DOHH2 (cell line): ENCODE data around the gene ZRANB1.

Source experiments
- H3F3A ChIP-seq: fragments of 200-600 bp; sonication (generic), shearing (Covaris generic); 2 replicates; pipeline ENCODE4 v1.6.0; 2016; ENCODE audit warnings: antibody characterized with exemption, mild to moderate bottlenecking; ENCODE audit not compliant: control insufficient read depth, insufficient read depth
- H3K27ac ChIP-seq: fragments of 200-600 bp; sonication (generic); 2 replicates; pipeline ENCODE4 v1.5.1; 2014; ENCODE audit warnings: low read depth, mild to moderate bottlenecking, low read length, moderate library complexity
- H3K27me3 ChIP-seq: fragments of 200-600 bp; sonication (generic); 2 replicates; pipeline ENCODE4 v1.6.1; 2014; ENCODE audit warnings: mild to moderate bottlenecking, low read length, mixed read lengths; ENCODE audit not compliant: control insufficient read depth
- H3K36me3 ChIP-seq: fragments of 200-600 bp; sonication (generic); 2 replicates; pipeline ENCODE4 v1.6.1; 2014; ENCODE audit warnings: mild to moderate bottlenecking, low read length, moderate library complexity, mixed read lengths; ENCODE audit not compliant: control insufficient read depth
- H3K4me1 ChIP-seq: fragments of 200-600 bp; sonication (generic); 2 replicates; pipeline ENCODE4 v1.6.1; 2014; ENCODE audit warnings: mild to moderate bottlenecking, low read length, mixed read lengths; ENCODE audit not compliant: control insufficient read depth
- H3K4me2 ChIP-seq: fragments of 200-600 bp; sonication (generic); 2 replicates; pipeline ENCODE4 v1.6.0; 2014; ENCODE audit warnings: mild to moderate bottlenecking, low read length, moderate library complexity
- H3K4me3 ChIP-seq: fragments of 200-600 bp; sonication (generic); 2 replicates; pipeline ENCODE4 v1.5.1; 2014; ENCODE audit warnings: mild to moderate bottlenecking, low read length, mixed read lengths
- H3K79me2 ChIP-seq: fragments of 200-600 bp; sonication (generic); 2 replicates; pipeline ENCODE4 v1.6.1; 2014; ENCODE audit warnings: mild to moderate bottlenecking, low read length, mixed read lengths; ENCODE audit not compliant: control insufficient read depth
- H3K9me2 ChIP-seq: fragments of 200-600 bp; sonication (generic); replicated peaks from 2 replicates; pipeline ENCODE4 v1.6.1; 2014; ENCODE audit warnings: mild to moderate bottlenecking, low read length, mixed read lengths; ENCODE audit not compliant: control insufficient read depth
- H3K9me3 ChIP-seq: fragments of 200-600 bp; sonication (generic); 2 replicates; pipeline ENCODE4 v1.6.1; 2014; ENCODE audit warnings: antibody characterized with exemption, low read length, mixed read lengths; ENCODE audit not compliant: control insufficient read depth, insufficient read depth
- H4K20me1 ChIP-seq: fragments of 200-600 bp; sonication (generic); 2 replicates; pipeline ENCODE4 v1.6.0; 2014; ENCODE audit warnings: low read depth, mild to moderate bottlenecking, antibody characterized with exemption, low read length, moderate library complexity; ENCODE audit not compliant: control insufficient read depth, insufficient read depth
- CTCF ChIP-seq: fragments of 200-600 bp; sonication (generic); IDR thresholded peaks from one replicate; pipeline ENCODE4 v1.5.1; 2014; ENCODE audit warnings: antibody characterized with exemption, mild to moderate bottlenecking, low read depth, low read length; ENCODE audit not compliant: poor library complexity, severe bottlenecking
- EZH2phosphoT487 ChIP-seq: fragments of 200-600 bp; sonication (generic); IDR thresholded peaks from 2 replicates; pipeline ENCODE4 v1.6.1; 2017; ENCODE audit warnings: borderline replicate concordance, mild to moderate bottlenecking, antibody characterized with exemption, low read length, moderate library complexity, mixed read lengths

The ZRANB1 gene

DNA sequence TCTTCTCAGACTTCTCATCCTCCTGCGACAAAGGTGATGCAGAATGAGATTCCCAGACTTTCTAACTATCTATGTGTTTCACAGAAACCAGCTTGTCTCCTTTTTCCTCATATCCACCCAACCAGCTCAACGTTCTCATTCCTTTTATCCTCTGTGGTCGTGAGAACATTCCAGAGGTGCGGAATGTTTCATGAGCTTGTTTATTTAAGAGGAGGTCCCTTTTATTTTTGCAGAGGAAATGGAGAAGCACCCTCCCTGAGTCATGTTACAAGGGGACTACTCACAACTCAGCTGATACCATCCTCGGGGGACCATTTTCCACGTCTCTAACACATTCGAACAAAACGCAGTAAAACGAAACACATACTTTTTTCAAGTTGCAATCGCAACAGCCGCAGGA is 93.2 kb downstream of the ZRANB1 start:
- no peak overlapping the region for H3K4me3 ChIP-seq
- H3K79me2 ChIP-seq: no peaks in the 10 kb centered on the region
- no peaks in the 10 kb centered on the region for H3K27me3 ChIP-seq
- TF ChIP-seq CTCF (no peak), EZH2phosphoT487 (no peak)
- H3K4me1 ChIP-seq: no peaks in the 10 kb centered on the region
- no peaks in the 10 kb centered on the region for H3K9me2 ChIP-seq
- no peak overlapping the region for H3K4me2 ChIP-seq
- H3K9me3 ChIP-seq: no peaks in the 10 kb centered on the region
- H3F3A ChIP-seq: no peaks in the 10 kb centered on the region
- H3K27ac ChIP-seq: no peak overlapping the region
- no peaks in the 10 kb centered on the region for H4K20me1 ChIP-seq
- no peaks in the 10 kb centered on the region; the same call in 1 of the 2 replicates for H3K36me3 ChIP-seq

DNA sequence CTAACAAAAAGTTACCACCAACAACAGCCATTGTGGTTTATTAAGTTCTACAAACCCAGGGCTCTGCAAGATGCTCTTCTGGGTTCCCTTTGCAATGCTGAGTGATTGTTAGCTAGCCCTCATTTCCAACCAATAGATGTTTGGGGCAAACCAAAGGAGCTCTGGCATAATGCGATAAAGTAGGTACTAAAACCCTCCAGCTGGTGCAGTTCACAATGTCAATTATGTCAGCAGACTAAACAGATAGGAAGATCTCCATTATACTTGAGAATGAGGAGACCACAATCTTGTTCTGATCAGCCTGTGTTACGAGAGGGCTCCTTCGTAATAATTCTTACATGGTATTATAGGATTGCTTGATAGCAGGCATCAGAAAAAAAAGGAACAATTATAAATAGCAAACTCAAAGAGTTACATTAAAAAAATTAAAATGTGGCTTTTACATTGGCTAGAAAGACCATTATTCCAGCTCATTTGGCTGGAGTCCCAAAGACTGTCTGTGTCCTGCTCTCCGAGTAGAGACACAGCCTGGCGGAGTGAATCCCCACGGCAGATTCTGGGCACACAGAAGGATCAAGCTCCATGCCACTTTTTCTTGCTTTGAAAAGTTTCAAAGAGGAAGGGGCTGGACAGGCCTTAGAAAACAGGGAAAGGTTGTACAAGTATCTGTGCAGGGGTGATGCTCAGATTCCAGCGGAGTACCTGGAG is 93.8 kb downstream of the ZRANB1 start:
- H3K9me2 ChIP-seq: no peaks in the 10 kb centered on the region
- no peak overlapping the region for H3K4me2 ChIP-seq
- no peak for TF ChIP-seq EZH2phosphoT487
- TF ChIP-seq CTCF: no peak
- H4K20me1 ChIP-seq: no peaks in the 10 kb centered on the region
- H3K36me3 ChIP-seq: no peaks in the 10 kb centered on the region; the same call in 1 of the 2 replicates
- no peaks in the 10 kb centered on the region for H3F3A ChIP-seq
- H3K79me2 ChIP-seq: no peaks in the 10 kb centered on the region
- H3K27ac ChIP-seq: no peak overlapping the region
- no peak overlapping the region for H3K4me3 ChIP-seq
- no peaks in the 10 kb centered on the region for H3K9me3 ChIP-seq
- H3K4me1 ChIP-seq: no peaks in the 10 kb centered on the region
- no peaks in the 10 kb centered on the region for H3K27me3 ChIP-seq

- no peaks in the 10 kb centered on the region for H3K27me3 ChIP-seq
- H3K4me3 ChIP-seq: no peak overlapping the region
- H3K27ac ChIP-seq: no peak overlapping the region
- H3F3A ChIP-seq: no peaks in the 10 kb centered on the region
- TF ChIP-seq EZH2phosphoT487 (no peak), CTCF (no peak)
- no peaks in the 10 kb centered on the region for H3K4me1 ChIP-seq
- no peak overlapping the region for H3K4me2 ChIP-seq
- no peaks in the 10 kb centered on the region for H4K20me1 ChIP-seq
- no peaks in the 10 kb centered on the region for H3K79me2 ChIP-seq
- no peaks in the 10 kb centered on the region for H3K9me3 ChIP-seq
- no peaks in the 10 kb centered on the region for H3K9me2 ChIP-seq
- H3K36me3 ChIP-seq: no peaks in the 10 kb centered on the region; the same call in 1 of the 2 replicates
Observed at GRCh38 chr10:125037145-125037877, 95.4 kb downstream of the ZRANB1 start.
